ENCODE results near the gene RAX.

- TF ChIP-seq, protein P1, sequence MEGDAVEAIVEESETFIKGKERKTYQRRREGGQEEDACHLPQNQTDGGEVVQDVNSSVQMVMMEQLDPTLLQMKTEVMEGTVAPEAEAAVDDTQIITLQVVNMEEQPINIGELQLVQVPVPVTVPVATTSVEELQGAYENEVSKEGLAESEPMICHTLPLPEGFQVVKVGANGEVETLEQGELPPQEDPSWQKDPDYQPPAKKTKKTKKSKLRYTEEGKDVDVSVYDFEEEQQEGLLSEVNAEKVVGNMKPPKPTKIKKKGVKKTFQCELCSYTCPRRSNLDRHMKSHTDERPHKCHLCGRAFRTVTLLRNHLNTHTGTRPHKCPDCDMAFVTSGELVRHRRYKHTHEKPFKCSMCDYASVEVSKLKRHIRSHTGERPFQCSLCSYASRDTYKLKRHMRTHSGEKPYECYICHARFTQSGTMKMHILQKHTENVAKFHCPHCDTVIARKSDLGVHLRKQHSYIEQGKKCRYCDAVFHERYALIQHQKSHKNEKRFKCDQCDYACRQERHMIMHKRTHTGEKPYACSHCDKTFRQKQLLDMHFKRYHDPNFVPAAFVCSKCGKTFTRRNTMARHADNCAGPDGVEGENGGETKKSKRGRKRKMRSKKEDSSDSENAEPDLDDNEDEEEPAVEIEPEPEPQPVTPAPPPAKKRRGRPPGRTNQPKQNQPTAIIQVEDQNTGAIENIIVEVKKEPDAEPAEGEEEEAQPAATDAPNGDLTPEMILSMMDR (optimal IDR thresholded peaks at IDR 0.05 in 1 of 3, IDR thresholded peaks at IDR 0.05 in 1 of 3, conservative IDR thresholded peaks at IDR 0.05 in 1 of 3; ENCODE audit: extremely low read depth in 1 of 3, insufficient read depth in 2 of 3, low read length in 3 of 3) = no peak
- TF ChIP-seq EZH2 (IDR thresholded peaks at IDR 0.05; ENCODE audit: low read length) = no peak
Observed at GRCh38 chr18:59242906-59243305, 30.3 kb downstream of the RAX start.

Measured in keratinocyte (primary cell).